HepG2 (cell line): ENCODE results near the gene LGALS3. TPM values are rescaled to one million over a fixed set of nuclear protein-coding genes. Genes with fewer than 3 reads are reported as not detected.

Experiments
- ATAC-seq: fragments of 200-7000 bp; cut with Tn5 transposase; 3 replicates; pipeline ENCODE4 v1.9.1; 2020; ENCODE audit warnings: mild to moderate bottlenecking, moderate library complexity
- BruUV-seq: library from RNA; stranded (reverse); fragments of 400-500 nt; replicated peaks from 2 replicates; lab custom pipeline; 2021; lab: Mats Ljungman, UMichigan
- CTCF ChIA-PET: fragments of 300-600 bp; formaldehyde crosslinking; extraction: SDS; loops from one replicate; lab custom pipeline; 2021; ENCODE audit warnings: low total read pairs, inconsistent platforms, low intra/inter-chr PET ratio; lab: Yijun Ruan, JAX
- POLR2A ChIA-PET: fragments of 350-600 bp; sonication (Branson Sonifier 250); formaldehyde crosslinking; loops from one replicate; lab custom pipeline; 2020; ENCODE audit warnings: antibody characterized with exemption, inconsistent platforms; lab: Yijun Ruan, JAX
- DNase-seq: peaks from one replicate; pipeline ENCODE4 v3.0.0-alpha.2; 2015; ENCODE audit warnings: low spot score
- FAIRE-seq: peaks from 3 replicates; lab custom pipeline; 2011; peaks lifted over from hg19 to GRCh38; lab: Jason Lieb, UNC
- H2AFZ ChIP-seq: one replicate; pipeline ENCODE4 v1.6.1; 2011; ENCODE audit warnings: low read length, inconsistent platforms
- H3K27ac ChIP-seq: fragments of 300-600 bp; 3 replicates; pipeline ENCODE4 v1.8.0; 2011; ENCODE audit warnings: mixed run types, mild to moderate bottlenecking, mixed read lengths, low read length, inconsistent platforms; ENCODE audit not compliant: insufficient read depth; ENCODE audit errors: extremely low read length
- H3K27me3 ChIP-seq, 2 experiments: fragments of 200-600 bp in 1 of 2; 2 replicates in 1 of 2; 3 replicates in 1 of 2; pipeline versions ENCODE4 v1.6.0 to v1.8.0; 2011; ENCODE audit warnings: low read length in 2 of 2, mild to moderate bottlenecking in 2 of 2, moderate library complexity in 2 of 2, inconsistent platforms in 1 of 2; ENCODE audit not compliant: insufficient read depth in 2 of 2, control insufficient read depth in 1 of 2
- H3K36me3 ChIP-seq, 2 experiments: fragments of 200-600 bp in 1 of 2; replicated peaks in 1 of 2; 2 replicates in 1 of 2; 3 replicates in 1 of 2; pipeline versions ENCODE4 v1.5.1 to v1.8.0; 2011; ENCODE audit warnings: low read length in 2 of 2, inconsistent platforms in 1 of 2; ENCODE audit not compliant: insufficient read depth in 2 of 2, control insufficient read depth in 1 of 2
- H3K4me1 ChIP-seq: 2 replicates; pipeline ENCODE4 v1.5.1; 2012; ENCODE audit warnings: low read length, inconsistent platforms; ENCODE audit not compliant: insufficient read depth
- H3K4me2 ChIP-seq: 2 replicates; pipeline ENCODE4 v1.6.0; 2011; ENCODE audit warnings: low read depth, low read length, inconsistent platforms
- H3K4me3 ChIP-seq, 3 experiments: fragments of 200-600 bp in 1 of 3; sonication (generic), shearing (Covaris generic) in 1 of 3; replicated peaks in 1 of 3; 2 replicates each; pipeline ENCODE4 v1.5.1; 2011 to 2016; ENCODE audit warnings: low read length in 3 of 3, inconsistent platforms in 2 of 3, low read depth in 2 of 3, mild to moderate bottlenecking in 2 of 3, control low read depth in 1 of 3, mixed read lengths in 1 of 3; ENCODE audit not compliant: insufficient read depth in 1 of 3
- H3K79me2 ChIP-seq: one replicate; pipeline ENCODE4 v1.6.1; 2011; ENCODE audit warnings: low read length, inconsistent platforms; ENCODE audit not compliant: insufficient read depth
- H3K9ac ChIP-seq: 2 replicates; pipeline ENCODE4 v1.6.0; 2011; ENCODE audit warnings: mild to moderate bottlenecking, low read depth, low read length, inconsistent platforms; ENCODE audit not compliant: insufficient read depth
- H3K9me3 ChIP-seq: 2 replicates; pipeline ENCODE4 v1.5.1; 2012; ENCODE audit warnings: mild to moderate bottlenecking, low read length
- H4K20me1 ChIP-seq: 2 replicates; pipeline ENCODE4 v1.6.0; 2011; ENCODE audit warnings: inconsistent platforms, mild to moderate bottlenecking, low read length, moderate library complexity; ENCODE audit not compliant: insufficient read depth
- BCL3 ChIP-seq: sonication (generic); formaldehyde crosslinking; IDR thresholded peaks from 2 replicates; pipeline ENCODE4 v1.5.1; 2020; ENCODE audit warnings: mild to moderate bottlenecking, missing genetic modification reagents, moderate library complexity
- MTA3 ChIP-seq: sonication (generic); formaldehyde crosslinking; IDR thresholded peaks from 2 replicates; pipeline ENCODE4 v1.4.0; 2020; ENCODE audit warnings: missing genetic modification reagents
- NKX3-1 ChIP-seq: sonication (generic); formaldehyde crosslinking; IDR thresholded peaks from 2 replicates; pipeline ENCODE4 v1.5.0; 2020; ENCODE audit warnings: missing genetic modification reagents
- SMC3 ChIP-seq: IDR thresholded peaks from 2 replicates; pipeline ENCODE4 v1.6.1; 2011; ENCODE audit warnings: low read length, improper control_type of control experiment
- ZNF292 ChIP-seq: sonication (generic); formaldehyde crosslinking; IDR thresholded peaks from 2 replicates; pipeline ENCODE4 v1.8.1; 2022; ENCODE audit warnings: mild to moderate bottlenecking, low read depth, missing genetic modification reagents, borderline replicate concordance
- WGBS: methylation state at CpG from one replicate; pipeline ENCODE4 v1.1.6; 2017; ENCODE audit warnings: low lambda C conversion rate; 5-methylcytosine and 5-hydroxymethylcytosine counted together
- in situ Hi-C: cut with HindIII; loops from 2 replicates; pipeline ENCODE4 v1.10.0; 2017; ENCODE audit warnings: low pct_unique_long_range_greater_than_20kb; ENCODE audit not compliant: extremely low pct_ligation_motif_present
- intact Hi-C: fragments of 100-400 bp; cut with micrococcal nuclease; formaldehyde crosslinking; loops from one replicate; pipeline ENCODE4 v1.10.0; 2022; ENCODE audit not compliant: unreplicated experiment
- polyA plus RNA-seq, 8 experiments: library from polyadenylated mRNA; depleted of rRNA in 3 of 8; stranded (reverse) in 7 of 8; unstranded in 1 of 8; fragments of >200 nt; fragmentation: Illumina TruSeq in 4 of 8; extraction: Trizol in 4 of 8; gene quantifications; 2 replicates each; pipeline versions ENCODE4 v1.2.1 to v1.2.3, GENCODE V29; 2011 to 2016; ENCODE audit warnings: low read depth in 4 of 8, missing spikeins in 1 of 8, mixed read lengths in 1 of 8; ENCODE audit not compliant: insufficient read depth in 1 of 8
- total RNA-seq, 5 experiments: library from RNA; depleted of rRNA; stranded (reverse); fragments of >200 nt; fragmentation: Illumina TruSeq; extraction: Trizol; gene quantifications; 2 replicates each; pipeline ENCODE4 v1.2.3, GENCODE V29; 2016; ENCODE audit warnings: low read depth in 1 of 5
- TF ChIP-seq, protein P1 (sequence below): sonication (generic); formaldehyde crosslinking; IDR thresholded peaks from 2 replicates; pipeline ENCODE4 v1.4.0; 2020; ENCODE audit warnings: mild to moderate bottlenecking, missing genetic modification reagents
- TF ChIP-seq, protein P2 (sequence below): fragments of 450-650 bp; IDR thresholded peaks from 2 replicates; pipeline ENCODE4 v1.6.1; 2017

The LGALS3 gene
- total and polyA plus RNA-seq, 2 of the 13 experiments (the other 11 are each of a cell fraction or from before 2014, with no cell fraction given) = 5.0 to 97.4 TPM

- in situ Hi-C loops (no loop called here), intact Hi-C loops (no loop called here)
- no peak for DNase-seq
- Histone ChIP-seq H3K4me2 (no peak overlapping the region), H3K4me1 (peaks cover 7% of the 10 kb centered on the region; the same call in 1 of the 2 replicates), H3K79me2 (peaks cover 3% of the 10 kb centered on the region), H3K27me3 (no peaks in the 10 kb centered on the region), H3K36me3 (peaks cover 10 to 17% of the 10 kb centered on the region in 2 experiments; a peak in 4 of 5 replicates), H3K9me3 (no peaks in the 10 kb centered on the region), H3K9ac (no peak overlapping the region), H4K20me1 (no peaks in the 10 kb centered on the region), H2AFZ (no peak overlapping the region), H3K27ac (no peak overlapping the region), H3K4me3 (no peak overlapping the region)
- 97% methylated on average over 3 of the region's 3 CpGs for WGBS
- no TSS peak for BruUV-seq
- no peak for FAIRE-seq
- TF ChIP-seq, protein P1, sequence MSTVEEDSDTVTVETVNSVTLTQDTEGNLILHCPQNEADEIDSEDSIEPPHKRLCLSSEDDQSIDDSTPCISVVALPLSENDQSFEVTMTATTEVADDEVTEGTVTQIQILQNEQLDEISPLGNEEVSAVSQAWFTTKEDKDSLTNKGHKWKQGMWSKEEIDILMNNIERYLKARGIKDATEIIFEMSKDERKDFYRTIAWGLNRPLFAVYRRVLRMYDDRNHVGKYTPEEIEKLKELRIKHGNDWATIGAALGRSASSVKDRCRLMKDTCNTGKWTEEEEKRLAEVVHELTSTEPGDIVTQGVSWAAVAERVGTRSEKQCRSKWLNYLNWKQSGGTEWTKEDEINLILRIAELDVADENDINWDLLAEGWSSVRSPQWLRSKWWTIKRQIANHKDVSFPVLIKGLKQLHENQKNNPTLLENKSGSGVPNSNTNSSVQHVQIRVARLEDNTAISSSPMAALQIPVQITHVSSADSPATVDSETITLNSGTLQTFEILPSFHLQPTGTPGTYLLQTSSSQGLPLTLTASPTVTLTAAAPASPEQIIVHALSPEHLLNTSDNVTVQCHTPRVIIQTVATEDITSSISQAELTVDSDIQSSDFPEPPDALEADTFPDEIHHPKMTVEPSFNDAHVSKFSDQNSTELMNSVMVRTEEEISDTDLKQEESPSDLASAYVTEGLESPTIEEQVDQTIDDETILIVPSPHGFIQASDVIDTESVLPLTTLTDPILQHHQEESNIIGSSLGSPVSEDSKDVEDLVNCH (CRISPR knock-in tag) = no peak
- TF ChIP-seq SMC3 (no peak), BCL3 (CRISPR knock-in tag) (no peak), NKX3-1 (no peak), MTA3 (CRISPR knock-in tag) (no peak), ZNF292 (CRISPR knock-in tag) (no peak)
- TF ChIP-seq, protein P2, sequence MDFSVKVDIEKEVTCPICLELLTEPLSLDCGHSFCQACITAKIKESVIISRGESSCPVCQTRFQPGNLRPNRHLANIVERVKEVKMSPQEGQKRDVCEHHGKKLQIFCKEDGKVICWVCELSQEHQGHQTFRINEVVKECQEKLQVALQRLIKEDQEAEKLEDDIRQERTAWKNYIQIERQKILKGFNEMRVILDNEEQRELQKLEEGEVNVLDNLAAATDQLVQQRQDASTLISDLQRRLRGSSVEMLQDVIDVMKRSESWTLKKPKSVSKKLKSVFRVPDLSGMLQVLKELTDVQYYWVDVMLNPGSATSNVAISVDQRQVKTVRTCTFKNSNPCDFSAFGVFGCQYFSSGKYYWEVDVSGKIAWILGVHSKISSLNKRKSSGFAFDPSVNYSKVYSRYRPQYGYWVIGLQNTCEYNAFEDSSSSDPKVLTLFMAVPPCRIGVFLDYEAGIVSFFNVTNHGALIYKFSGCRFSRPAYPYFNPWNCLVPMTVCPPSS = no peak
- CTCF ChIA-PET = no interaction called here
- no peak for ATAC-seq
- POLR2A ChIA-PET = no interaction called here
Observed at GRCh38 chr14:55136241-55136640, 7.2 kb downstream of the LGALS3 start.
